Endothelial cell (in vitro differentiated cells): Measurements from ENCODE around the gene NR2C2. TPM values are rescaled to one million over a fixed set of nuclear protein-coding genes. Genes with fewer than 3 reads are reported as not detected.

Experiments used
- DNase-seq: peaks from one replicate; pipeline ENCODE4 v3.0.0; 2021; ENCODE audit warnings: low spot score
- H3K27ac Mint-ChIP-seq: one replicate; pipeline ENCODE4 v1.8.0; 2021; ENCODE audit warnings: mixed read lengths, inconsistent platforms; ENCODE audit not compliant: unreplicated experiment
- H3K27me3 Mint-ChIP-seq: one replicate; pipeline ENCODE4 v1.8.0; 2021; ENCODE audit warnings: mild to moderate bottlenecking, moderate library complexity, mixed read lengths, inconsistent platforms; ENCODE audit not compliant: unreplicated experiment
- H3K36me3 Mint-ChIP-seq: one replicate; pipeline ENCODE4 v1.8.0; 2021; ENCODE audit warnings: mild to moderate bottlenecking, low read depth, mixed read lengths, inconsistent platforms; ENCODE audit not compliant: unreplicated experiment
- H3K4me1 Mint-ChIP-seq: one replicate; pipeline ENCODE4 v1.8.0; 2021; ENCODE audit warnings: mild to moderate bottlenecking, mixed read lengths, inconsistent platforms; ENCODE audit not compliant: unreplicated experiment
- H3K4me3 Mint-ChIP-seq: one replicate; pipeline ENCODE4 v1.8.0; 2021; ENCODE audit warnings: mild to moderate bottlenecking, mixed read lengths, inconsistent platforms; ENCODE audit not compliant: unreplicated experiment
- H3K9me3 Mint-ChIP-seq: one replicate; pipeline ENCODE4 v1.8.0; 2021; ENCODE audit warnings: mixed read lengths, inconsistent platforms; ENCODE audit not compliant: unreplicated experiment
- CTCF ChIP-seq: fragments of 200-600 bp; sonication (generic); IDR thresholded peaks from one replicate; pipeline ENCODE4 v1.5.0; 2021; ENCODE audit warnings: antibody characterized with exemption; ENCODE audit not compliant: unreplicated experiment
- total RNA-seq: library from RNA; stranded (reverse); fragmentation: NEBNext Ultra II Directional; extraction: Animal tissue kit (Norgen Biotek cat#: 25700); gene quantifications from one replicate; pipeline ENCODE4 v1.2.1, GENCODE V29; 2021; ENCODE audit not compliant: unreplicated experiment

NR2C2 gene
- total RNA-seq, 1 donor from 2014 or later, result 49.1 TPM

GRCh38 chr3:14989943-14990779, 42.8 kb downstream of the NR2C2 start:
- no peaks in the 10 kb centered on the region for H3K36me3 Mint-ChIP-seq
- H3K9me3 Mint-ChIP-seq, result no peaks in the 10 kb centered on the region
- no peak for TF ChIP-seq CTCF
- no peak for DNase-seq
- H3K4me1 Mint-ChIP-seq, result peaks cover 13% of the 10 kb centered on the region
- H3K4me3 Mint-ChIP-seq, result no peak overlapping the region
- H3K27me3 Mint-ChIP-seq, result no peaks in the 10 kb centered on the region
- no peak overlapping the region for H3K27ac Mint-ChIP-seq

GRCh38 chr3:14990780-14991148, 43.4 kb downstream of the NR2C2 start:
- Mint-ChIP-seq H3K4me3 (no peak overlapping the region), H3K4me1 (peaks cover 13% of the 10 kb centered on the region), H3K36me3 (no peaks in the 10 kb centered on the region), H3K9me3 (no peaks in the 10 kb centered on the region), H3K27me3 (no peaks in the 10 kb centered on the region), H3K27ac (no peak overlapping the region)
- no peak for DNase-seq
- TF ChIP-seq CTCF, result no peak

- Mint-ChIP-seq H3K27ac (no peak overlapping the region), H3K27me3 (no peaks in the 10 kb centered on the region), H3K4me1 (peaks cover 13% of the 10 kb centered on the region), H3K4me3 (no peak overlapping the region), H3K36me3 (no peaks in the 10 kb centered on the region), H3K9me3 (no peaks in the 10 kb centered on the region)
- TF ChIP-seq CTCF, result no peak
- DNase-seq, result no peak
These were observed 43.9 kb downstream of the NR2C2 start for GRCh38 chr3:14991151-14991742.

GRCh38 chr3:14991818-14992612, 44.6 kb downstream of the NR2C2 start:
- Mint-ChIP-seq H3K27ac (peak overlapping the region; percentile 48), H3K9me3 (no peaks in the 10 kb centered on the region), H3K4me1 (peaks cover 13% of the 10 kb centered on the region), H3K36me3 (no peaks in the 10 kb centered on the region), H3K27me3 (no peaks in the 10 kb centered on the region), H3K4me3 (no peak overlapping the region)
- TF ChIP-seq CTCF, result no peak
- DNase-seq, result no peak
